Common myeloid progenitor, CD34-positive (primary cell): ENCODE results near the gene LTBP1.
"Not testable (repeated sequence)": the region's sequence is repeated elsewhere in the genome, so short reads cannot be mapped to it uniquely, and the experiment has no call there.

ENCODE experiments used
- CTCF ChIA-PET: fragments of 350-600 bp; sonication (Branson Sonifier 250); formaldehyde crosslinking; loops from one replicate; lab custom pipeline; 2021; ENCODE audit warnings: antibody characterized with exemption; lab: Charles Lee
- POLR2A ChIA-PET: fragments of 350-600 bp; sonication (Branson Sonifier 250); formaldehyde crosslinking; loops from one replicate; lab custom pipeline; 2021; ENCODE audit warnings: antibody characterized with exemption; lab: Charles Lee
- DNase-seq, 3 donors: peaks; one replicate each; pipeline versions ENCODE4 v3.0.0 to v3.0.0-alpha.2; 2013
- H3K27ac ChIP-seq, 2 experiments: 1 replicate in 1 of 2; 2 replicates in 1 of 2; pipeline ENCODE4 v1.7.0; 2013; ENCODE audit warnings: inconsistent platforms in 2 of 2, low read length in 2 of 2, mild to moderate bottlenecking in 2 of 2, low read depth in 1 of 2, moderate library complexity in 1 of 2; ENCODE audit not compliant: severe bottlenecking in 2 of 2, insufficient read depth in 1 of 2, poor library complexity in 1 of 2
- H3K27me3 ChIP-seq, 5 experiments: replicated peaks in 2 of 5; 1 replicate in 3 of 5; 2 replicates in 2 of 5; pipeline versions ENCODE4 v1.6.1 to v1.7.0; 2013; ENCODE audit warnings: low read length in 4 of 5, mild to moderate bottlenecking in 2 of 5, moderate library complexity in 2 of 5, inconsistent platforms in 1 of 5; ENCODE audit not compliant: insufficient read depth in 5 of 5, control insufficient read depth in 4 of 5
- H3K36me3 ChIP-seq, 4 experiments: 1 replicate in 2 of 4; 2 replicates in 2 of 4; pipeline versions ENCODE4 v1.6.1 to v1.7.0; 2013; ENCODE audit warnings: low read length in 3 of 4, control low read depth in 1 of 4, mild to moderate bottlenecking in 1 of 4; ENCODE audit not compliant: control insufficient read depth in 4 of 4, insufficient read depth in 4 of 4
- H3K4me1 ChIP-seq, 4 experiments: 1 replicate in 3 of 4; 2 replicates in 1 of 4; pipeline versions ENCODE4 v1.6.1 to v1.7.1; 2013; ENCODE audit warnings: low read length in 3 of 4, mild to moderate bottlenecking in 3 of 4, control low read depth in 1 of 4, inconsistent platforms in 1 of 4, moderate library complexity in 1 of 4; ENCODE audit not compliant: control insufficient read depth in 4 of 4, insufficient read depth in 4 of 4; ENCODE audit errors: control extremely low read depth in 1 of 4
- H3K4me3 ChIP-seq, 7 experiments: 1 replicate in 4 of 7; 2 replicates in 3 of 7; pipeline versions ENCODE4 v1.5.1 to v1.7.0; 2013; ENCODE audit warnings: mild to moderate bottlenecking in 7 of 7, low read length in 6 of 7, moderate library complexity in 6 of 7, inconsistent platforms in 2 of 7, low read depth in 2 of 7, control low read depth in 1 of 7; ENCODE audit not compliant: insufficient read depth in 4 of 7, control insufficient read depth in 1 of 7; ENCODE audit errors: extremely low read depth in 1 of 7
- H3K9me3 ChIP-seq, 5 experiments: 1 replicate in 4 of 5; 2 replicates in 1 of 5; pipeline versions ENCODE4 v1.6.1 to v1.7.1; 2013; ENCODE audit warnings: low read length in 4 of 5, mild to moderate bottlenecking in 2 of 5, inconsistent platforms in 1 of 5, low read depth in 1 of 5, moderate library complexity in 1 of 5; ENCODE audit not compliant: control insufficient read depth in 4 of 5, insufficient read depth in 2 of 5; ENCODE audit errors: control extremely low read depth in 1 of 5
- WGBS: methylation state at CpG from one replicate; pipeline ENCODE4 v1.1.5; 2013; ENCODE audit not compliant: insufficient coverage; 5-methylcytosine and 5-hydroxymethylcytosine counted together

The LTBP1 gene

GRCh38 chr2:32905270-32905669 is 41.5 kb upstream of the LTBP1 start:
- WGBS = 89% methylated on average over 3 of the region's 3 CpGs
- H3K36me3 ChIP-seq = no peaks in the 10 kb centered on the region
- DNase-seq = no peak
- H3K9me3 ChIP-seq = no peaks in the 10 kb centered on the region
- no peaks in the 10 kb centered on the region for H3K4me1 ChIP-seq
- CTCF ChIA-PET = no interaction called here
- peaks cover 0 to 4% (median 0%) of the 10 kb centered on the region in 5 experiments for H3K27me3 ChIP-seq
- POLR2A ChIA-PET = no interaction called here
- H3K27ac ChIP-seq = no peak overlapping the region
- no peak overlapping the region for H3K4me3 ChIP-seq

- H3K9me3 ChIP-seq = no peaks in the 10 kb centered on the region
- H3K4me1 ChIP-seq = no peaks in the 10 kb centered on the region
- WGBS = 97% methylated on average over 6 of the region's 8 CpGs
- ChIA-PET POLR2A (no interaction called here), CTCF (interaction anchor here (0.9 kb wide), 1 partner anchor 13 kb away, joined by 3 read pairs; no protein-coding TSS in a partner anchor)
- no peak overlapping the region for H3K4me3 ChIP-seq
- H3K27ac ChIP-seq = no peak overlapping the region
- no peak for DNase-seq
- H3K27me3 ChIP-seq = no peaks in the 10 kb centered on the region
- H3K36me3 ChIP-seq = no peaks in the 10 kb centered on the region
Observed at GRCh38 chr2:32910883-32911598, 35.7 kb upstream of the LTBP1 start.

GRCh38 chr2:32915694-32916093 is 31.1 kb upstream of the LTBP1 start:
- Histone ChIP-seq H3K4me3 (no peak overlapping the region), H3K27me3 (no peaks in the 10 kb centered on the region), H3K27ac (no peak overlapping the region), H3K9me3 (no peaks in the 10 kb centered on the region), H3K36me3 (no peaks in the 10 kb centered on the region), H3K4me1 (no peaks in the 10 kb centered on the region)
- WGBS = no CpG with 5 or more reads among the region's 1 CpG
- no peak for DNase-seq
- CTCF ChIA-PET = no interaction called here
- POLR2A ChIA-PET = no interaction called here

GRCh38 chr2:32918774-32919173 is 28.0 kb upstream of the LTBP1 start:
- no peak for DNase-seq
- no peak overlapping the region for H3K27ac ChIP-seq
- H3K9me3 ChIP-seq = no peaks in the 10 kb centered on the region
- CTCF ChIA-PET = no interaction called here
- 97% methylated on average over 3 of the region's 6 CpGs for WGBS
- no peaks in the 10 kb centered on the region for H3K4me1 ChIP-seq
- POLR2A ChIA-PET = no interaction called here
- no peak overlapping the region for H3K4me3 ChIP-seq
- H3K27me3 ChIP-seq = no peaks in the 10 kb centered on the region
- H3K36me3 ChIP-seq = no peaks in the 10 kb centered on the region

- POLR2A ChIA-PET, H3K27me3 ChIP-seq, CTCF ChIA-PET, H3K27ac ChIP-seq, H3K4me3 ChIP-seq, DNase-seq, H3K9me3 ChIP-seq, H3K4me1 ChIP-seq, H3K36me3 ChIP-seq: not testable (repeated sequence)
- WGBS = 98% methylated on average over 5 of the region's 6 CpGs
Observed at GRCh38 chr2:32919901-32920300, 26.9 kb upstream of the LTBP1 start.

GRCh38 chr2:32921486-32921885 is 25.3 kb upstream of the LTBP1 start:
- DNase-seq, H3K4me1 ChIP-seq, POLR2A ChIA-PET, H3K27ac ChIP-seq, H3K27me3 ChIP-seq, CTCF ChIA-PET, H3K4me3 ChIP-seq, H3K36me3 ChIP-seq, H3K9me3 ChIP-seq: not testable (repeated sequence)
- WGBS = 100% methylated on average over 2 of the region's 5 CpGs

GRCh38 chr2:32922501-32922900 is 24.3 kb upstream of the LTBP1 start:
- Histone ChIP-seq H3K4me1 (no peaks in the 10 kb centered on the region), H3K27me3 (no peaks in the 10 kb centered on the region), H3K9me3 (no peaks in the 10 kb centered on the region), H3K4me3 (no peak overlapping the region), H3K27ac (no peak overlapping the region), H3K36me3 (no peaks in the 10 kb centered on the region)
- ChIA-PET POLR2A (no interaction called here), CTCF (no interaction called here)
- no CpG with 5 or more reads among the region's 1 CpG for WGBS
- DNase-seq = no peak
